ENCODE measurements around the gene SNX30.
"Not testable (repeated sequence)": the region's sequence is repeated elsewhere in the genome, so short reads cannot be mapped to it uniquely, and the experiment has no call there.

Gene SNX30, protein sequence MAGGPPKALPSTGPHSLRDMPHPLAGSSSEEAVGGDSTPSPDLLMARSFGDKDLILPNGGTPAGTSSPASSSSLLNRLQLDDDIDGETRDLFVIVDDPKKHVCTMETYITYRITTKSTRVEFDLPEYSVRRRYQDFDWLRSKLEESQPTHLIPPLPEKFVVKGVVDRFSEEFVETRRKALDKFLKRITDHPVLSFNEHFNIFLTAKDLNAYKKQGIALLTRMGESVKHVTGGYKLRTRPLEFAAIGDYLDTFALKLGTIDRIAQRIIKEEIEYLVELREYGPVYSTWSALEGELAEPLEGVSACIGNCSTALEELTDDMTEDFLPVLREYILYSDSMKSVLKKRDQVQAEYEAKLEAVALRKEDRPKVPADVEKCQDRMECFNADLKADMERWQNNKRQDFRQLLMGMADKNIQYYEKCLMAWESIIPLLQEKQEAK

DNA sequence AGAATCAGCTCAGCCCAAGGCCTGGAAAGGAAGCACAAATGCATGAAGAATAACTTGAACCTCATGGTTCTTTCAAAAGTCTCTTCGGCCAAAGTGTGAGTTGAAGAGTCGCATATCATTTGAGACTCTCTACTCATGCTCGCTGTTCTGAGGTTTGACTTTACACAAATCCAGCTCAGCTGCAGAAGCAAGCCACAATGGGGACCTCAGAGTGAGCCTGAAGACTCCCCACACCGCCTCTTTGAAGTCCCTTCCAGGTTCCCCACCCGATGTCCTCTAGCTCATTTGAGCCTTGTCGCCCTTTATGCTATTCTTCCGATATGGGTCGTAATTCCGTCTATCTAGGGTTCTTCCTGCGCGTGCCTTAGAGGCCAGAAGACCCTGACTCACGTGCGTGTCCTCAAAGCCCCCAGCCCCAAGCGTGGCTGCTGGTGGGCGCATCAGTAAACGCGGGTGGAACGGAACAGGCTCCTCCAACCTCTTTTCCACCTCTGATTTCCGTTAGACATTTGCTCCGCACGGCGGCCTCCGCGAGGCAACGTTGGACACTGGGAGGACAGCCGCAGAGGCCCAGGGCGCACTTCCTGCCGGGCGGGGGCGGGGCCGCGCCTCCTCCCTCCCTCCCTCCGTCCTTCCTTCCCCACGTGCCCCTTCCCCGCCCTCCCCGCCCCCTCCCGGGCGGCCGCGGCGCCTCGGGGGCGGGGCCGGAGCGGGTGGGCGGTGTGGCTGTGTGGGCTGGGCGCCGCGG is at the start of gene SNX30:
TSS of gene SNX30 (plus strand) at position 745 of the 748 bp plus-strand sequence. CDS start 242 bp downstream, outside the sequence.
- DNase-seq, result peak; percentile 65

GRCh38 chr9:112703304-112703703 is 47.3 kb upstream of the SNX30 start:
- DNase-seq, result no peak

- DNase-seq, result no peak
These were observed 44.7 kb upstream of the SNX30 start for GRCh38 chr9:112705768-112706427.

- DNase-seq, result no peak
These were observed 39.4 kb upstream of the SNX30 start for GRCh38 chr9:112711050-112711689.

DNA sequence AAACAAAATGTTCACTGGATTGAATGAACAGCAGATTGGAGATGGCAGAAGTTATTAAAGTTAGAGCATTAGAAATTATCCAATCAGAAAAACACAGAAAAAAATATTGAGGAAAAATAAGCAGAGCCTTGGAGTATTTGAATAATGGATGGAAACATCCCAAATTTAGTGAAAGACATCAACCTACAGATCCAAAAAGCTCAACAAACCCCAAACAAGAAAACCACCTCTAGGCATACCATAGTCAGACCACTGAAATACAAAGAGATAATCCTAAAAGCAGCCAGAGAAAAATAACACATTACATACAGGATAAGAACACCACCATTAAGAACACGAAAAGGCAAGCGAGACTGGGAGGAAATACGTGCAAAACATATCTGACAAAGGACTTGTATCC is 37.9 kb upstream of the SNX30 start:
- DNase-seq, result no peak

DNA sequence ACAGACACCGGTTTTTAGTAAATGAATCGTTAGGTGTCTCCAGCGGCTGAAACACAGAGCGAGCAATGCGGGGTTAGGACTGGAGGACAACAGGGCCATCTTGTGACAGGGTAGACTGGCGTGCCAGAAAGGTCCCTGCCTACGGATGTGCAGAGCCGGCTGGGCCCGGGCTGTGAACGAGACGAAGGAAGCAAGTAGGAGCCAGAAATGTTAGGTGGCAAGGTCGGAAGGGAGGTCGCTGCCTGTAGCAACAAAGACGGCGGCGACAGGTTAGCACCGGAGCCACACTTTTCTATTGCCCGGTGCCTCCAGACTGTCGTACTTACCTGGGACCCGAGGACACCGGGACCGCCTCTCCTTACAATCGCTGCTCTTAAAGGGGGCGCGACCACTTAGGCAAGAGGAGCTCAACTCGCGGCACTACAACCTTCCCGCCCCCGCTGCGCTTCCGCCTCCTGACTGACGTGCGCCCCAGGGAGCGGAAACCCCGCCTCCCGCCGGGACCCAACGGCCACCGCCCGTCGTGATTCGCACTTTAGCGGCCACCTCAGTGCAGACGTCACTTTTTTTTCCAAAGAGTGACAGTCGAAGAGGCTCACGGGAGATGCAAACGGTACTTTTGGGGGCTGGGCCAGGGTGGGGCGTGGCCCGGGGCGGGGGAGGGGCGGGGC is 32.8 kb upstream of the SNX30 start, which contains the start of gene INIP:
TSS of gene INIP (minus strand) at position 457 of the 671 bp plus-strand sequence. CDS start 1,632 bp downstream, outside the sequence.
- peak; percentile 95 for DNase-seq

DNA sequence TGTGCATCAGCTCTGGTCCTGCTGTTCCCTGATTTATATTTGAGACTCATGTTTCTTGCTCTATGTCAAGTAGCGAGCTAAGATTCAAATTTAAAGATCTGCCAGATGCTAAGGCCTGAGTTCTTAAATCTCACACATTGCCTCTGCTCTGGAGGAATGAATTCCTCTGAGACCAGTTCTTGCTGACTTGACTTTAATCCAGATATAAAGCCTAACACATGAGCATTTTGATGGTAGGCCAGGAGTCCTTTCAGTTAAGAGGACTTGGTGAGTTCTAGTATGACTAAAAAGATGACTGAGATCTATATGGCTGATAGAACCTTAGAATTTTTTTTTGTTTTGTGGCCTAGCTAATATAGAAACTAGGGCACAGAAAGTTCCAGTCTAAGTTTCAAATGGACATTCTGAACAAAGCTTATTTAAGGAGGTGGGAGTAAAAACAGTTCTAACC is 31.3 kb upstream of the SNX30 start:
- no peak for DNase-seq

DNA sequence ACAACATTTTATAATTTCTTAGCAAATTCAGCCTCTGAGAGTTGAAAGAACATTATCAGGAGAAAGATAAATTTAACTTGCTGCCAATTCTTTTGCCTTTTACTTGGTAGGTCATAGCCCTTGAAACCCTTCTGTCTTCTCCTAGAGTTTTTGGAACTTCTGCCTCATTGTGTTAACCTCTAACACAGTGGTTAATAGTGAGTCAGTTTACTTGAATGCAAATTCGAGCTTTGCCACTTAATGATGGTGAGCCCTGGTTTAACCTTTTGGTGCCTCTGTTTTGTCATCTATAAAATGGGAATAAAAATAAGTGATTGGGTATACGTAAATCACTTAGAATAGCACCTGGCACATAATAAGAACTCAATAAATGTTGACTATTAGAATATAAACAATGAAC is 30.9 kb upstream of the SNX30 start:
- no peak for DNase-seq

GRCh38 chr9:112720113-112720780 is 30.3 kb upstream of the SNX30 start:
- DNase-seq, result no peak

GRCh38 chr9:112722749-112723148 is 27.8 kb upstream of the SNX30 start:
- not testable (repeated sequence) for DNase-seq

GRCh38 chr9:112725961-112726360 is 24.6 kb upstream of the SNX30 start:
- no peak for DNase-seq

- DNase-seq, result no peak
These were observed 24.1 kb upstream of the SNX30 start for GRCh38 chr9:112726428-112726827.

- no peak for DNase-seq
These were observed 22.2 kb upstream of the SNX30 start for GRCh38 chr9:112728401-112728800.

GRCh38 chr9:112731971-112732370 is 18.6 kb upstream of the SNX30 start:
- no peak for DNase-seq

GRCh38 chr9:112734892-112735291 is 15.7 kb upstream of the SNX30 start:
- DNase-seq, result no peak

GRCh38 chr9:112743216-112743836 is 7.2 kb upstream of the SNX30 start:
- no peak for DNase-seq

DNA sequence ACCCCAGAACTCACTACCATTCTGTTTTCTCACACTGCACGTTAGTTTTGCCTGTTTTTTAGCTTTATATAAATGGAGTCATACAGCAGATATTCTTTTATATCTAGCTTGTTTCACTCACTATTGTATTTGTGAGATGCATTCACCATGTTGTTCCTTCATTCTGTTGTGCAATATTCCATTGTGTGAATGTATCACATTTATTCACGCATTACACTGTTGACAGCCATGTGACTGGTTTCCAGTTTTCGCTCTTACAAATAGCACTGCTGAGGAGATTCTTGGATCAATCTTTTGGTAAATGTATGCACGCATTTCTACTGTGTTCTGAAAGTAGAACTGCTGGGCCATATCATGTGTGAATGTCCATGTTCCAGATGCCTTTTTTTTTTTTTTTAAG is 6.4 kb upstream of the SNX30 start:
- no peak for DNase-seq

GRCh38 chr9:112747094-112747493 is 3.5 kb upstream of the SNX30 start:
- no peak for DNase-seq

GRCh38 chr9:112750764-112751055 is 150 bp downstream of the SNX30 start:
- DNase-seq, result no peak

DNA sequence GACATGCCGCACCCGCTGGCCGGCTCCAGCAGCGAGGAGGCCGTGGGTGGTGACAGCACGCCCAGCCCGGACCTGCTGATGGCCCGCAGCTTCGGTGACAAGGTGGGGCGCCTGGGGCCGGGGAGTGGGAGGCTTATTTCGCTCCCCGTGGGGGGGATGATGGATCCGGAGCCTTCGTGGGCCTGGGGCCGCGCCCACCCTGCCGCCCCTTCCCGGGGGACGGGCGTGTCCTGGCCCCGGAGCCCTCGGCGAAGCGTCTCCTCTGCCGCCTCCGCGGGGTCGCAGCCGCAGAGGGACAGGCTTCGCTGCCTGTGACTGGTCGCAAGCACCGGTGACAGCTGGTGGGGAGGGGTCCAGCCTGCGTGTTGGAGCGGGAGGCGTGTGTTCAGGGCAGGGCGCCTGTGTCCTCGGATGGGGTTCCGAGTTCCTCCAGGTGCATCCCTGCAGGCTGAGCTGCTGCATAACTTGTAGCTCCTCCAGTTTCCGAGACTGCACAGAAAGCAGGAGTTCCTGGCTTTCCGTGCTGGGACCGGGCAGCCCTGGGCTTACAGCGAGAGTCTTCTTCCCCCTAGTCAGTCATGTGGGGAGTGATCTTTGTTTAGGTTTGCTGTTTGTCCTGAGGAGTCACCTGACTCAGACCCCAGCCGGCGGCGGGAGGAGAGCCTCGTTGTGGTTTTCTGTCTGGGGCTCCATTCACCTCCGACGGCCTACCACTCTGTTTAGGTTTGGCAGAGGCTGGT is 666 bp downstream of the SNX30 start:
- no peak for DNase-seq

Data from activated CD4-positive, alpha-beta T cell treated with anti-CD3 and anti-CD28 coated beads for 1 hour (primary cell).